Measurements from ENCODE around the gene FBXO28. TPM values are rescaled to one million over a fixed set of nuclear protein-coding genes. Genes with fewer than 3 reads are reported as not detected.

FBXO28 gene
- total RNA-seq, 2 donors from 2014 or later, result 22.2 to 30.5 TPM

Other genes with a start within 250 kb of the FBXO28 start
- gene DEGS1, start 69.1 kb downstream of the FBXO28 start, total RNA-seq, result 10 to 100 TPM; 50.7 to 53.8 TPM
- 10 to 100 TPM; 24.8 to 28.3 TPM for gene NVL, start 216.1 kb downstream of the FBXO28 start, total RNA-seq
- gene CNIH4, start 242.8 kb downstream of the FBXO28 start, total RNA-seq, result 10 to 100 TPM; 19.1 to 24.1 TPM